Caco-2 (cell line): ENCODE results near the gene SH3BGRL3. TPM values are rescaled to one million over a fixed set of nuclear protein-coding genes. Genes with fewer than 3 reads are reported as not detected.
A peak's percentile ranks its signal among the peaks of the same experiment; 100 is the strongest.

Experiments
- BruUV-seq: library from RNA; stranded (reverse); fragments of 400-500 nt; replicated peaks from 2 replicates; lab custom pipeline; 2021; lab: Mats Ljungman, UMichigan
- CTCF ChIA-PET: fragments of 300-600 bp; sonication (Branson Sonifier 250); formaldehyde crosslinking; loops from one replicate; lab custom pipeline; 2022; ENCODE audit warnings: antibody characterized with exemption; lab: Charles Lee
- POLR2A ChIA-PET: fragments of 300-600 bp; sonication (Branson Sonifier 250); formaldehyde crosslinking; loops from one replicate; lab custom pipeline; 2022; ENCODE audit warnings: antibody characterized with exemption; lab: Charles Lee
- DNase-seq, 2 experiments: peaks; one replicate each; pipeline versions ENCODE4 v3.0.0 to v3.0.0-alpha.2; 2020 to 2022
- H3K27me3 ChIP-seq: replicated peaks from 2 replicates; pipeline ENCODE4 v1.6.0; 2011; ENCODE audit warnings: low read length; ENCODE audit not compliant: control insufficient read depth, insufficient read depth
- H3K36me3 ChIP-seq: 2 replicates; pipeline ENCODE4 v1.5.1; 2011; ENCODE audit warnings: low read length; ENCODE audit not compliant: control insufficient read depth, insufficient read depth
- H3K4me1 ChIP-seq: fragments of 250-450 bp; sonication (Bioruptor Pico); 2 replicates; pipeline ENCODE4 v1.5.1; 2020; ENCODE audit warnings: mild to moderate bottlenecking
- H3K4me3 ChIP-seq: 2 replicates; pipeline ENCODE4 v1.5.1; 2011; ENCODE audit warnings: low read depth, mild to moderate bottlenecking, control low read depth, low read length
- H3K9me3 ChIP-seq: fragments of 250-450 bp; sonication (Bioruptor Pico); 2 replicates; pipeline ENCODE4 v1.5.1; 2020; ENCODE audit warnings: mild to moderate bottlenecking, moderate library complexity
- H3K27ac Mint-ChIP-seq: one replicate; pipeline ENCODE4 v1.8.0; 2022; ENCODE audit warnings: mixed read lengths; ENCODE audit not compliant: unreplicated experiment
- H3K27me3 Mint-ChIP-seq: one replicate; pipeline ENCODE4 v1.8.0; 2022; ENCODE audit warnings: mixed read lengths; ENCODE audit not compliant: insufficient read depth, unreplicated experiment
- H3K36me3 Mint-ChIP-seq: one replicate; pipeline ENCODE4 v1.8.0; 2022; ENCODE audit warnings: mild to moderate bottlenecking, mixed read lengths; ENCODE audit not compliant: insufficient read depth, unreplicated experiment
- H3K4me1 Mint-ChIP-seq: one replicate; pipeline ENCODE4 v1.8.0; 2022; ENCODE audit warnings: low read depth, mixed read lengths; ENCODE audit not compliant: unreplicated experiment
- H3K4me3 Mint-ChIP-seq: one replicate; pipeline ENCODE4 v1.8.0; 2022; ENCODE audit warnings: mild to moderate bottlenecking, moderate library complexity, mixed read lengths; ENCODE audit not compliant: unreplicated experiment
- H3K9me3 Mint-ChIP-seq: one replicate; pipeline ENCODE4 v1.8.0; 2022; ENCODE audit warnings: mixed read lengths; ENCODE audit not compliant: unreplicated experiment
- CTCF ChIP-seq, 2 experiments: fragments of 200-600 bp in 1 of 2; IDR thresholded peaks; 1 replicate in 1 of 2; 2 replicates in 1 of 2; pipeline versions ENCODE4 v1.5.1 to v1.8.0; 2011 to 2022; ENCODE audit warnings: antibody characterized with exemption in 1 of 2, control low read depth in 1 of 2, inconsistent platforms in 1 of 2, low read depth in 1 of 2, low read length in 1 of 2, mild to moderate bottlenecking in 1 of 2, moderate library complexity in 1 of 2; ENCODE audit not compliant: insufficient read depth in 1 of 2, severe bottlenecking in 1 of 2, unreplicated experiment in 1 of 2
- intact Hi-C: fragments of 100-400 bp; cut with micrococcal nuclease; formaldehyde crosslinking; loops from one replicate; pipeline ENCODE4 v1.10.0; 2022; ENCODE audit not compliant: unreplicated experiment
- total RNA-seq: library from RNA; stranded (reverse); gene quantifications from 2 replicates; pipeline ENCODE4 v1.2.3, GENCODE V29; 2022

SH3BGRL3 gene
- total RNA-seq, 1 experiment from 2014 or later: 73.4 TPM

- Mint-ChIP-seq H3K27me3 (no peaks in the 10 kb centered on the region), H3K4me3 (no peak overlapping the region), H3K27ac (no peak overlapping the region), H3K9me3 (no peaks in the 10 kb centered on the region), H3K4me1 (peaks cover 24% of the 10 kb centered on the region), H3K36me3 (peaks cover 62% of the 10 kb centered on the region)
- TF ChIP-seq CTCF (IDR thresholded peaks at IDR 0.05; ENCODE audit: insufficient read depth in 1 of 2, low read depth in 1 of 2, low read length in 1 of 2, severe bottlenecking in 1 of 2, unreplicated experiment in 1 of 2): no peak
- peaks cover 4% of the 10 kb centered on the region for H3K36me3 ChIP-seq
- peaks cover 41% of the 10 kb centered on the region for H3K4me1 ChIP-seq
- H3K27me3 ChIP-seq: no peaks in the 10 kb centered on the region
- no TSS peak for BruUV-seq
- CTCF ChIA-PET: interaction anchor here (1.0 to 2.4 kb wide), 4 partner anchors 97 to 157 kb away, joined by 3 to 8 read pairs (median 4); partner anchors contain the start of genes CNKSR1 and DHDDS
- no peaks in the 10 kb centered on the region for H3K9me3 ChIP-seq
- POLR2A ChIA-PET: no interaction called here
- intact Hi-C loops: loop anchor here (1.0 kb wide), 1 partner anchor 46 kb away; no protein-coding TSS in a partner anchor
- no peak for DNase-seq
- H3K4me3 ChIP-seq: no peak overlapping the region
Observed at GRCh38 chr1:26274801-26275425, 5.0 kb upstream of the SH3BGRL3 start.

- Mint-ChIP-seq H3K9me3 (no peaks in the 10 kb centered on the region), H3K27me3 (no peaks in the 10 kb centered on the region), H3K4me1 (peaks cover 27% of the 10 kb centered on the region), H3K36me3 (peaks cover 65% of the 10 kb centered on the region), H3K27ac (peak overlapping the region; percentile 43), H3K4me3 (peak overlapping the region; percentile 2)
- Histone ChIP-seq H3K4me3 (no peak overlapping the region), H3K9me3 (no peaks in the 10 kb centered on the region), H3K27me3 (no peaks in the 10 kb centered on the region), H3K4me1 (peaks cover 41% of the 10 kb centered on the region), H3K36me3 (peaks cover 4% of the 10 kb centered on the region)
- intact Hi-C loops: loop anchor here (1.0 kb wide), 1 partner anchor 45 kb away; no protein-coding TSS in a partner anchor
- POLR2A ChIA-PET: no interaction called here
- CTCF ChIA-PET: interaction anchor here (0.6 to 2.4 kb wide), 11 partner anchors 10 to 1090 kb away, joined by 3 to 8 read pairs (median 3); partner anchors contain the start of genes CATSPER4, CEP85, CNKSR1 and DHDDS
- DNase-seq: peak; percentile 76 to 80
- no TSS peak for BruUV-seq
- TF ChIP-seq CTCF (IDR thresholded peaks at IDR 0.05; ENCODE audit: insufficient read depth in 1 of 2, low read depth in 1 of 2, low read length in 1 of 2, severe bottlenecking in 1 of 2, unreplicated experiment in 1 of 2): peak; percentile 67 to 69
Observed at GRCh38 chr1:26275580-26276431, 4.1 kb upstream of the SH3BGRL3 start.

- peak overlapping the region; percentile 37 for H3K27ac Mint-ChIP-seq
- peaks cover 64% of the 10 kb centered on the region for H3K36me3 Mint-ChIP-seq
- Histone ChIP-seq H3K36me3 (peaks cover 4% of the 10 kb centered on the region), H3K4me1 (peaks cover 41% of the 10 kb centered on the region), H3K9me3 (no peaks in the 10 kb centered on the region), H3K4me3 (no peak overlapping the region), H3K27me3 (no peaks in the 10 kb centered on the region)
- no peak for DNase-seq
- H3K9me3 Mint-ChIP-seq: no peaks in the 10 kb centered on the region
- no peak for TF ChIP-seq CTCF (IDR thresholded peaks at IDR 0.05; ENCODE audit: insufficient read depth in 1 of 2, low read depth in 1 of 2, low read length in 1 of 2, severe bottlenecking in 1 of 2, unreplicated experiment in 1 of 2)
- intact Hi-C loops: no loop called here
- no peaks in the 10 kb centered on the region for H3K27me3 Mint-ChIP-seq
- H3K4me1 Mint-ChIP-seq: peaks cover 32% of the 10 kb centered on the region
- BruUV-seq: no TSS peak
- H3K4me3 Mint-ChIP-seq: no peak overlapping the region
- POLR2A ChIA-PET: interaction anchor here (0.6 kb wide), 1 partner anchor 428 kb away, joined by 3 read pairs; no protein-coding TSS in a partner anchor
- CTCF ChIA-PET: interaction anchor here (0.6 to 2.4 kb wide), 8 partner anchors 9 to 175 kb away, joined by 3 to 8 read pairs (median 4); partner anchors contain the start of genes CATSPER4 and CEP85
Observed at GRCh38 chr1:26276432-26276838, 3.5 kb upstream of the SH3BGRL3 start.
